DND-41 (cell line): ENCODE data around the gene TBX19.
A peak's percentile ranks its signal among the peaks of the same experiment; 100 is the strongest.

Experiments
- ATAC-seq: fragments of 200-7000 bp; cut with Tn5 transposase; 3 replicates; pipeline ENCODE4 v1.9.1; 2021; ENCODE audit warnings: low read depth; ENCODE audit not compliant: insufficient read depth
- DNase-seq: peaks from one replicate; pipeline ENCODE4 v3.0.0-alpha.2; 2020
- H2AFZ ChIP-seq: 2 replicates; pipeline ENCODE4 v1.6.0; 2012; ENCODE audit warnings: low read depth, low read length
- H3K27ac ChIP-seq: 2 replicates; pipeline ENCODE4 v1.5.1; 2012; ENCODE audit warnings: low read length, inconsistent platforms
- H3K27me3 ChIP-seq: fragments of 200-600 bp; sonication (generic); 2 replicates; pipeline ENCODE4 v1.6.0; 2012; ENCODE audit warnings: low read length, mild to moderate bottlenecking, inconsistent platforms; ENCODE audit not compliant: insufficient read depth, poor library complexity
- H3K36me3 ChIP-seq: 2 replicates; pipeline ENCODE4 v1.5.1; 2012; ENCODE audit warnings: low read length, inconsistent platforms; ENCODE audit not compliant: insufficient read depth
- H3K4me1 ChIP-seq: 2 replicates; pipeline ENCODE4 v1.5.1; 2012; ENCODE audit warnings: mild to moderate bottlenecking, low read length; ENCODE audit not compliant: insufficient read depth
- H3K4me2 ChIP-seq: 2 replicates; pipeline ENCODE4 v1.6.0; 2012; ENCODE audit warnings: mild to moderate bottlenecking, moderate library complexity, low read length, inconsistent platforms; ENCODE audit not compliant: insufficient read depth
- H3K4me3 ChIP-seq, 2 experiments: fragments of 200-600 bp in 1 of 2; shearing (Covaris generic) in 1 of 2; 2 replicates each; pipeline ENCODE4 v1.5.1; 2012 to 2016; ENCODE audit warnings: inconsistent platforms in 2 of 2, low read length in 2 of 2, mild to moderate bottlenecking in 2 of 2, low read depth in 1 of 2, moderate library complexity in 1 of 2
- H3K79me2 ChIP-seq: 2 replicates; pipeline ENCODE4 v1.6.0; 2012; ENCODE audit warnings: low read length, inconsistent platforms; ENCODE audit not compliant: insufficient read depth
- H3K9ac ChIP-seq: 2 replicates; pipeline ENCODE4 v1.6.0; 2012; ENCODE audit warnings: low read depth, mild to moderate bottlenecking, inconsistent platforms, low read length, moderate library complexity
- H3K9me3 ChIP-seq: 2 replicates; pipeline ENCODE4 v1.5.1; 2012; ENCODE audit warnings: low read length, moderate library complexity, mild to moderate bottlenecking, inconsistent platforms; ENCODE audit not compliant: insufficient read depth, severe bottlenecking
- H4K20me1 ChIP-seq: 2 replicates; pipeline ENCODE4 v1.6.0; 2012; ENCODE audit warnings: low read length; ENCODE audit not compliant: insufficient read depth
- CTCF ChIP-seq: IDR thresholded peaks from 2 replicates; pipeline ENCODE4 v1.5.1; 2012; ENCODE audit warnings: borderline replicate concordance, low read length, moderate library complexity, mild to moderate bottlenecking; ENCODE audit not compliant: poor library complexity, severe bottlenecking; ENCODE audit errors: extremely low read depth
- EZH2 ChIP-seq: IDR thresholded peaks from 3 replicates; pipeline ENCODE4 v1.6.1; 2012; ENCODE audit warnings: borderline replicate concordance, low read depth, mild to moderate bottlenecking, moderate library complexity, low read length, inconsistent platforms; ENCODE audit not compliant: severe bottlenecking

TBX19 gene

GRCh38 chr1:168340781-168341482, 60.3 kb downstream of the TBX19 start:
- Histone ChIP-seq H3K79me2 (no peaks in the 10 kb centered on the region), H3K27me3 (no peaks in the 10 kb centered on the region), H3K9ac (no peak overlapping the region), H3K4me1 (peaks cover 13% of the 10 kb centered on the region), H4K20me1 (no peaks in the 10 kb centered on the region), H3K9me3 (no peaks in the 10 kb centered on the region), H3K4me3 (no peak overlapping the region), H2AFZ (no peak overlapping the region), H3K27ac (no peak overlapping the region), H3K4me2 (no peak overlapping the region), H3K36me3 (no peaks in the 10 kb centered on the region)
- no peak for ATAC-seq
- DNase-seq: no peak
- TF ChIP-seq EZH2 (no peak), CTCF (no peak)

GRCh38 chr1:168341483-168341975, 60.9 kb downstream of the TBX19 start:
- ATAC-seq (no peak), DNase-seq (no peak)
- no peaks in the 10 kb centered on the region for H3K79me2 ChIP-seq
- H2AFZ ChIP-seq: no peak overlapping the region
- peaks cover 13% of the 10 kb centered on the region for H3K4me1 ChIP-seq
- no peak overlapping the region for H3K4me3 ChIP-seq
- H3K4me2 ChIP-seq: no peak overlapping the region
- no peaks in the 10 kb centered on the region for H3K27me3 ChIP-seq
- no peak for TF ChIP-seq CTCF
- no peak overlapping the region for H3K27ac ChIP-seq
- no peak overlapping the region for H3K9ac ChIP-seq
- H4K20me1 ChIP-seq: no peaks in the 10 kb centered on the region
- no peaks in the 10 kb centered on the region for H3K9me3 ChIP-seq
- H3K36me3 ChIP-seq: no peaks in the 10 kb centered on the region

GRCh38 chr1:168342572-168343280, 62.0 kb downstream of the TBX19 start:
- H3K27ac ChIP-seq: no peak overlapping the region
- no peaks in the 10 kb centered on the region for H4K20me1 ChIP-seq
- peaks cover 16% of the 10 kb centered on the region for H3K4me1 ChIP-seq
- H2AFZ ChIP-seq: peak overlapping the region; percentile 59
- no peaks in the 10 kb centered on the region for H3K9me3 ChIP-seq
- H3K36me3 ChIP-seq: no peaks in the 10 kb centered on the region
- peak; percentile 96 for TF ChIP-seq CTCF
- no peak for TF ChIP-seq EZH2
- peak; percentile 99 for ATAC-seq
- peak overlapping the region; percentile 26; the same call in 1 of the 2 replicates for H3K9ac ChIP-seq
- peak; percentile 85 for DNase-seq
- peak overlapping the region; percentile 59 for H3K4me2 ChIP-seq
- H3K27me3 ChIP-seq: no peaks in the 10 kb centered on the region
- peak overlapping the region in 1 of 2 experiments; percentile 29; a peak in 2 of 4 replicates for H3K4me3 ChIP-seq
- no peaks in the 10 kb centered on the region for H3K79me2 ChIP-seq
